Mesothelial cell of epicardium (in vitro differentiated cells): ENCODE results near the gene COL23A1. TPM values are rescaled to one million over a fixed set of nuclear protein-coding genes. Genes with fewer than 3 reads are reported as not detected.

Source experiments
- DNase-seq, 2 experiments: peaks; one replicate each; pipeline ENCODE4 v3.0.0; 2021; ENCODE audit warnings: low spot score in 2 of 2; ENCODE audit not compliant: unreplicated experiment in 2 of 2
- H3K27ac Mint-ChIP-seq: 2 replicates; pipeline ENCODE4 v1.8.0; 2021; ENCODE audit warnings: mixed read lengths
- H3K27me3 Mint-ChIP-seq: 2 replicates; pipeline ENCODE4 v1.8.0; 2021; ENCODE audit warnings: low read depth, mixed read lengths
- H3K36me3 Mint-ChIP-seq: 2 replicates; pipeline ENCODE4 v1.8.0; 2021; ENCODE audit warnings: mixed read lengths
- H3K4me1 Mint-ChIP-seq: 2 replicates; pipeline ENCODE4 v1.8.0; 2021; ENCODE audit warnings: mixed read lengths
- H3K4me3 Mint-ChIP-seq: 2 replicates; pipeline ENCODE4 v1.8.0; 2021; ENCODE audit warnings: mild to moderate bottlenecking, moderate library complexity, mixed read lengths
- H3K9me3 Mint-ChIP-seq: 2 replicates; pipeline ENCODE4 v1.8.0; 2021; ENCODE audit warnings: mixed read lengths
- CTCF ChIP-seq: fragments of 200-600 bp; sonication (generic); IDR thresholded peaks from one replicate; pipeline ENCODE4 v1.5.0; 2021; ENCODE audit warnings: antibody characterized with exemption; ENCODE audit not compliant: unreplicated experiment
- total RNA-seq: library from RNA; stranded (reverse); gene quantifications from 3 replicates; pipeline ENCODE4 v1.2.1, GENCODE V29; 2021

The COL23A1 gene
- total RNA-seq, 1 donor from 2014 or later: 13.6 TPM

- Mint-ChIP-seq H3K9me3 (peaks cover 5% of the 10 kb centered on the region), H3K4me1 (peaks cover 25% of the 10 kb centered on the region), H3K27ac (no peak overlapping the region), H3K4me3 (no peak overlapping the region), H3K36me3 (no peaks in the 10 kb centered on the region), H3K27me3 (no peaks in the 10 kb centered on the region)
- TF ChIP-seq CTCF: no peak
- DNase-seq: no peak
Measured at GRCh38 chr5:178450121-178451028, 139.8 kb downstream of the COL23A1 start.

GRCh38 chr5:178449163-178450070 is 140.8 kb downstream of the COL23A1 start:
- no peak overlapping the region for H3K4me3 Mint-ChIP-seq
- H3K9me3 Mint-ChIP-seq: peaks cover 8% of the 10 kb centered on the region
- peak overlapping the region; percentile 47 for H3K27ac Mint-ChIP-seq
- H3K4me1 Mint-ChIP-seq: peaks cover 25% of the 10 kb centered on the region
- DNase-seq: no peak
- no peak for TF ChIP-seq CTCF
- H3K27me3 Mint-ChIP-seq: no peaks in the 10 kb centered on the region
- H3K36me3 Mint-ChIP-seq: no peaks in the 10 kb centered on the region

- H3K4me3 Mint-ChIP-seq: no peak overlapping the region
- H3K9me3 Mint-ChIP-seq: peaks cover 8% of the 10 kb centered on the region
- H3K4me1 Mint-ChIP-seq: peaks cover 21% of the 10 kb centered on the region
- no peak overlapping the region for H3K27ac Mint-ChIP-seq
- no peak for TF ChIP-seq CTCF
- no peaks in the 10 kb centered on the region for H3K27me3 Mint-ChIP-seq
- no peaks in the 10 kb centered on the region for H3K36me3 Mint-ChIP-seq
- no peak for DNase-seq
Measured at GRCh38 chr5:178445534-178445933, 144.7 kb downstream of the COL23A1 start.

- Mint-ChIP-seq H3K9me3 (peaks cover 7% of the 10 kb centered on the region), H3K36me3 (no peaks in the 10 kb centered on the region), H3K4me3 (no peak overlapping the region), H3K27me3 (no peaks in the 10 kb centered on the region), H3K4me1 (peaks cover 24% of the 10 kb centered on the region), H3K27ac (peak overlapping the region; percentile 21)
- no peak for TF ChIP-seq CTCF
- no peak for DNase-seq
Measured at GRCh38 chr5:178442405-178443257, 147.6 kb downstream of the COL23A1 start.
